ENCODE results near the gene VMAC. TPM values are rescaled to one million over a fixed set of nuclear protein-coding genes. Genes with fewer than 3 reads are reported as not detected.
"Not testable (repeated sequence)": the region's sequence is repeated elsewhere in the genome, so short reads cannot be mapped to it uniquely, and the experiment has no call there.

Gene VMAC
- 1 to 10 TPM; 1.1 to 8.8 (median 2.7) TPM for polyA plus RNA-seq
- long read RNA-seq, donor 1, result 0 reads
- long read RNA-seq, donor 2, partial matches to known transcripts, result 0 of 2 reads
- long read RNA-seq, donor 2, other reads (novel, unspliced or antisense), result 0 of 2 reads
- long read RNA-seq, donor 3, transcript VMAC-201 (2 exons, 2,254 nt), result major isoform, 6 of 6 reads
- long read RNA-seq, donor 3, partial matches to known transcripts, result 0 of 6 reads
- long read RNA-seq, donor 3, other reads (novel, unspliced or antisense), result 0 of 6 reads
- long read RNA-seq, donor 4, result 0 reads
- long read RNA-seq, donor 5, result 0 reads
- long read RNA-seq, donor 6, partial matches to known transcripts, result 0 of 4 reads
- long read RNA-seq, donor 6, other reads (novel, unspliced or antisense), result 0 of 4 reads
- long read RNA-seq, donor 7, partial matches to known transcripts, result 0 of 1 reads
- long read RNA-seq, donor 7, other reads (novel, unspliced or antisense), result 0 of 1 reads
- long read RNA-seq, donor 8, result 0 reads
- long read RNA-seq, donor 9, result 0 reads
- long read RNA-seq, donor 10, transcript VMAC-201 (2 exons, 2,254 nt), result major isoform, 7 of 7 reads
- long read RNA-seq, donor 10, partial matches to known transcripts, result 0 of 7 reads
- long read RNA-seq, donor 10, other reads (novel, unspliced or antisense), result 0 of 7 reads

DNA sequence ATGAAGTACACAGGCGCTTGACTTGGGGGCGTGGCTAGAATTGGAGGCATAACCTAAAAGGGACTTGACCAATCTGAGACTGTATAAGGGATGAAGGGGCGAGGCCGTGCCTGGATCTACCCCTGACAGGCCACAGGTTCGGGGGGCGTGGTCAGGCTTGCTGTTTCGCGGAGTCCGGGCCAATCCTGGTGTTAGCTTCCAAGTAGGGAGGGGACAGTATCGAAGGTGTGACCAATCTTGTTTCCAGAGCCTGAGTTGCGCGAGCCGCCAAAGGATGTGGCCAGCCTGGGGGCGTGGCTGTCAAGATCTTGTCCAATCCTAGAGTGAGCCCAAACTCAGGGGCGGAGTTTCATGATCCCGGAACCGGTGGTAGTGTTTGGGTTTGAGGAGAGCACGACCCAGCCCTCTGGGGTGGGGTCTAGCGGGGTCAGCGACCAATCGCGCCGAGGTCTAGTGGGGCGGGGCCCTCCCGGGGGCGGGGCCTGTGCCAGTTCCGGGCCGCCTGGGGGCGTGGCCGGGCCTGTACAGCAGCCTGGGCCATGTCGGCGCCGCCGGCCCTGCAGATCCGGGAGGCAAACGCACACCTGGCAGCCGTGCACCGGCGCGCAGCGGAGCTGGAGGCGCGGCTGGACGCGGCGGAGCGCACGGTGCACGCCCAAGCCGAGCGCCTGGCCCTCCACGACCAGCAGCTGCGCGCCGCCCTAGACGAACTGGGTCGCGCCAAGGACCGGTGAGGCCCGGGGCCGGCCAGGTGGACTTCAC lies at the start of gene VMAC:
VMAC (plus strand) TSS at position 521 of the 762 bp plus-strand sequence; CDS start at position 540, 19 bp downstream.
- Histone ChIP-seq H3K9me3 (ENCODE audit: control insufficient read depth in 2 of 2, insufficient read depth in 1 of 2, low read depth in 1 of 2, low read length in 1 of 2) (no peaks in the 10 kb centered on the region), H3K4me3 (ENCODE audit: low read depth in 1 of 3, low read length in 3 of 3) (peak within 1 kb of the TSS; percentile 75 to 96 (median 91)), H3K27me3 (ENCODE audit: control insufficient read depth in 3 of 3, insufficient read depth in 3 of 3, low read length in 3 of 3) (no peaks in the 10 kb centered on the region), H3K36me3 (ENCODE audit: control insufficient read depth in 3 of 3, insufficient read depth in 2 of 3, low read depth in 1 of 3, low read length in 3 of 3) (peaks cover 4 to 36% (median 8%) of the 10 kb centered on the region in 3 donors), H3K4me1 (ENCODE audit: control insufficient read depth in 3 of 3, insufficient read depth in 2 of 3, low read depth in 1 of 3, low read length in 2 of 3) (peaks cover 0 to 10% (median 3%) of the 10 kb centered on the region in 3 donors), H3K27ac (ENCODE audit: low read depth in 1 of 3, low read length in 2 of 3) (peak within 1 kb of the TSS; percentile 69 to 95 (median 92))
- WGBS, 3 donors, result 0 to 1% (median 0%) methylated on average over 55 to 61 of the region's 61 CpGs
- DNase-seq, result peak; percentile 100
- FAIRE-seq, result peak; percentile 94

- not testable (repeated sequence) for H3K36me3 ChIP-seq (ENCODE audit: control insufficient read depth in 3 of 3, insufficient read depth in 2 of 3, low read depth in 1 of 3, low read length in 3 of 3); H3K9me3 ChIP-seq (ENCODE audit: control insufficient read depth in 2 of 2, insufficient read depth in 1 of 2, low read depth in 1 of 2, low read length in 1 of 2); H3K27me3 ChIP-seq (ENCODE audit: control insufficient read depth in 3 of 3, insufficient read depth in 3 of 3, low read length in 3 of 3); H3K4me3 ChIP-seq (ENCODE audit: low read depth in 1 of 3, low read length in 3 of 3); DNase-seq; H3K27ac ChIP-seq (ENCODE audit: low read depth in 1 of 3, low read length in 2 of 3); H3K4me1 ChIP-seq (ENCODE audit: control insufficient read depth in 3 of 3, insufficient read depth in 2 of 3, low read depth in 1 of 3, low read length in 2 of 3); FAIRE-seq
- WGBS, 3 donors, result 91 to 95% (median 93%) methylated on average over 9 of the region's 9 CpGs
Measured at GRCh38 chr19:5855151-5855550, 49.5 kb upstream of the VMAC start.

DNA sequence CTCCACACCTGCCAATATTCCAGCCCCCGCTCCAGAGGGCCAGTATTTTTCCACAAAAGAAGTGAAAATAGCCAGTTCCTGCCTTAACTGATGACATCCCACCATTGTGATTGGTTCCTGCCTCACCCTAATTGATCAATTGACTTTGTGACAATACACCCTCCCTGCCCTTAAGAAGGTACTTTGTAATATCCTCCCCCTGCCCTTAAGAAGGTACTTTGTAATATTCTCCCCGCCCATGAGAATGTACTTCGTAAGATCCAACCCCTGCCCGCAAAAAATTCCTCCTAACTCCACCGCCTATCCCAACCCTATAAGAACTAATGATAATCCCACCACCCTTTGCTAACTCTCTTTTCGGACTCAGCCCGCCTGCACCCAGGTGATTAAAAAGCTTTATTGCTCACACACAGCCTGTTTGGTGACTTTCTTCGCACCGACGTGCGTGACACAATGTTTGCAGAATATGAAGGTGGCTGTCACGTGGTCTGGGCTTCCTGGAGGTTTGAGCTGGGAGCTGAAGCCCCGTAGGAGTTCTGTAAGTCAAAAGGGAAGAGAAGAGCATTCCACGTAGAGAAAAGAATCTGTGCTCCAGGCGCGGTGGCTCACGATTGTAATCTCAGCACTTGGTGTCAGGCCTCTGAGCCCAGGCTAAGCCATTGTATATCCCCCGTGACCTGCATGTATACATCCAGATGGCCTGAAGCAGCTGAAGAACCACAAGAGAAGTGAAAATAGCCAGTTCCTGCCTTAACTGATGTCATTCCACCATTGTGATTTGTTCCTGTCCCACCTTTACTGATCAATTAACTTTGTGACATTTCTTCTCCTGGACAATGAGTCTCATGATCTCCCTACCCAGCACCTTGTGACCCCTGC lies 47.2 kb upstream of the VMAC start:
- Histone ChIP-seq H3K27me3 (ENCODE audit: control insufficient read depth in 3 of 3, insufficient read depth in 3 of 3, low read length in 3 of 3) (no peaks in the 10 kb centered on the region), H3K36me3 (ENCODE audit: control insufficient read depth in 3 of 3, insufficient read depth in 2 of 3, low read depth in 1 of 3, low read length in 3 of 3) (no peaks in the 10 kb centered on the region), H3K9me3 (ENCODE audit: control insufficient read depth in 2 of 2, insufficient read depth in 1 of 2, low read depth in 1 of 2, low read length in 1 of 2) (peaks cover 0 to 6% of the 10 kb centered on the region in 2 donors), H3K4me1 (ENCODE audit: control insufficient read depth in 3 of 3, insufficient read depth in 2 of 3, low read depth in 1 of 3, low read length in 2 of 3) (peaks cover 0 to 4% (median 0%) of the 10 kb centered on the region in 3 donors), H3K27ac (ENCODE audit: low read depth in 1 of 3, low read length in 2 of 3) (no peak overlapping the region), H3K4me3 (ENCODE audit: low read depth in 1 of 3, low read length in 3 of 3) (no peak overlapping the region)
- DNase-seq (no peak), FAIRE-seq (no peak)
- WGBS, 3 donors, result 88 to 93% (median 90%) methylated on average over 18 of the region's 18 CpGs

DNA sequence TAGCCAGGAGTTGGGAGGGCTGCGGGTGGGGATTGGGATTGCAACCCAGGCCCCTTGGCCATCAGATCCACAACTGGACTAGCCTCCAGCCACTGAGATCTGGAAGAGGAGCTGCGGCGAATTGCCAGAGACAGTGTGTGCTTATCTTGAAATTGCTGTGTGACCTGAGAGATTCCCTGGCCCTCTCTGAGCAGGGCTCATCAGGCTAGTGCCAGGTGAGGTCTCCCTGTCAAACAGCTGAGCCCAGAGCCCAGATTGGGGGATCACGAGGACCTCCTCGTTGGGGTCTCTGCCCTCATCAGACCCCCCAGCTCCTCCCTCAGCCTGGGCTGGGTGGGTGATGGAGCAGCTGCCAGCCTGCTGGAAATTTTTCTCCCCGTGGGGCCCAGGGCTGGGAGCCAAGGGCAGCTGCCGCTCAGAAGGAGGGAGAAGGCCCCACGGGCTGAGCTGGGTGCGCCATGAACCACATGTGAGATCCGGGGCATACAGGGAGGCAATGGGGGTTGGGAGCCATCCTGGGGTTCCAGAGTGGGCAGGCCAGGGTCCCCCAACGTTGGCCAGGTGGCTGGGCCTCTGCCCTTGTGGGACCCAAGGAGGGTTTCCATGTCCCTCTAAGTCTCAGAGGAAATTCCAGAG lies 41.5 kb upstream of the VMAC start:
- Histone ChIP-seq H3K4me3 (ENCODE audit: low read depth in 1 of 3, low read length in 3 of 3) (no peak overlapping the region), H3K9me3 (ENCODE audit: control insufficient read depth in 2 of 2, insufficient read depth in 1 of 2, low read depth in 1 of 2, low read length in 1 of 2) (no peaks in the 10 kb centered on the region), H3K4me1 (ENCODE audit: control insufficient read depth in 3 of 3, insufficient read depth in 2 of 3, low read depth in 1 of 3, low read length in 2 of 3) (peaks cover 0 to 4% (median 0%) of the 10 kb centered on the region in 3 donors), H3K27me3 (ENCODE audit: control insufficient read depth in 3 of 3, insufficient read depth in 3 of 3, low read length in 3 of 3) (no peaks in the 10 kb centered on the region), H3K27ac (ENCODE audit: low read depth in 1 of 3, low read length in 2 of 3) (no peak overlapping the region), H3K36me3 (ENCODE audit: control insufficient read depth in 3 of 3, insufficient read depth in 2 of 3, low read depth in 1 of 3, low read length in 3 of 3) (no peaks in the 10 kb centered on the region)
- no peak for FAIRE-seq
- no peak for DNase-seq
- 59 to 73% (median 69%) methylated on average over 9 to 11 of the region's 11 CpGs for WGBS, 3 donors

- Histone ChIP-seq H3K4me1 (ENCODE audit: control insufficient read depth in 3 of 3, insufficient read depth in 2 of 3, low read depth in 1 of 3, low read length in 2 of 3) (peaks cover 0 to 4% (median 0%) of the 10 kb centered on the region in 3 donors), H3K4me3 (ENCODE audit: low read depth in 1 of 3, low read length in 3 of 3) (no peak overlapping the region), H3K27ac (ENCODE audit: low read depth in 1 of 3, low read length in 2 of 3) (no peak overlapping the region), H3K9me3 (ENCODE audit: control insufficient read depth in 2 of 2, insufficient read depth in 1 of 2, low read depth in 1 of 2, low read length in 1 of 2) (no peaks in the 10 kb centered on the region), H3K27me3 (ENCODE audit: control insufficient read depth in 3 of 3, insufficient read depth in 3 of 3, low read length in 3 of 3) (no peaks in the 10 kb centered on the region), H3K36me3 (ENCODE audit: control insufficient read depth in 3 of 3, insufficient read depth in 2 of 3, low read depth in 1 of 3, low read length in 3 of 3) (no peaks in the 10 kb centered on the region)
- WGBS, 3 donors, result 82 to 87% (median 84%) methylated on average over 9 of the region's 9 CpGs
- DNase-seq, result no peak
- FAIRE-seq, result no peak
Measured at GRCh38 chr19:5864013-5864720, 40.5 kb upstream of the VMAC start.

DNA sequence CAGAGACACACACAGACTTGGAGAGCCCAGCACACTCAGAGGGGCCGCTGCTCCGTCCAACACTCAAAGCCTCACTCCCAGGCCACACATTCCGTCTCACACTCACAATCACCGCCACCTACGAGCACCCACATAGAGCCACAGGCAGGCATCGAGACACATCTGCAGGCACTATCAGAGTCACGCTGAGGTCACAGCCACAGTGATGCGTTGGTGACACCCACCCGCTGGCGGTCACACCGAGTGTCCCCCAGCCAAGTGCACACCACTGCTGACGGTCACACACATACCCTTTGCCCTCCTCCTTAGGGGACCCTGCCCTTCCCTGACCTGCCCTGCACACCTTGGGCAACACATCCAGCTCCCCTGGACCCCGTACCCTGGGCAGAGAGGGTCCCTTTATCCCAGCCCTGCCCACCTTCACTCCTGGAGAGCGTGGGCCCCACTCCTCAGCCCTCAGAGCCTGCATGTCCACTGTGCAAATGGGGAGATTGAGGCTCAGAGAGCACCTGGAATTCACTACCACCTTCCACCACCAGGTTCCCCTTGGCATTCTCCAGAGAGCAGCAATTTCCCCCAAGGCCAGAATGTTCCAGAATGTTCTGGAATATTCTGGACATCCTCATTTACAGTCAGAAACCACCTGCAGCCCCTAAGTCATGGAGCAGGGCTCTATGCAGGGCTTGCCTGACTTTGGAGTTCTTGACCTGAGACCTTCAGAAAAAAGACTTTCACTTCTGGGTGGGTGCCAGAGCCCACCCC lies 39.8 kb upstream of the VMAC start:
- peaks cover 0 to 4% (median 0%) of the 10 kb centered on the region in 3 donors for H3K4me1 ChIP-seq (ENCODE audit: control insufficient read depth in 3 of 3, insufficient read depth in 2 of 3, low read depth in 1 of 3, low read length in 2 of 3)
- no peaks in the 10 kb centered on the region for H3K36me3 ChIP-seq (ENCODE audit: control insufficient read depth in 3 of 3, insufficient read depth in 2 of 3, low read depth in 1 of 3, low read length in 3 of 3)
- H3K27ac ChIP-seq (ENCODE audit: low read depth in 1 of 3, low read length in 2 of 3), result no peak overlapping the region
- no peaks in the 10 kb centered on the region for H3K27me3 ChIP-seq (ENCODE audit: control insufficient read depth in 3 of 3, insufficient read depth in 3 of 3, low read length in 3 of 3)
- no peak for FAIRE-seq
- no peak overlapping the region for H3K4me3 ChIP-seq (ENCODE audit: low read depth in 1 of 3, low read length in 3 of 3)
- no peaks in the 10 kb centered on the region for H3K9me3 ChIP-seq (ENCODE audit: control insufficient read depth in 2 of 2, insufficient read depth in 1 of 2, low read depth in 1 of 2, low read length in 1 of 2)
- no peak for DNase-seq
- 82 to 86% (median 83%) methylated on average over 14 of the region's 14 CpGs for WGBS, 3 donors

DNA sequence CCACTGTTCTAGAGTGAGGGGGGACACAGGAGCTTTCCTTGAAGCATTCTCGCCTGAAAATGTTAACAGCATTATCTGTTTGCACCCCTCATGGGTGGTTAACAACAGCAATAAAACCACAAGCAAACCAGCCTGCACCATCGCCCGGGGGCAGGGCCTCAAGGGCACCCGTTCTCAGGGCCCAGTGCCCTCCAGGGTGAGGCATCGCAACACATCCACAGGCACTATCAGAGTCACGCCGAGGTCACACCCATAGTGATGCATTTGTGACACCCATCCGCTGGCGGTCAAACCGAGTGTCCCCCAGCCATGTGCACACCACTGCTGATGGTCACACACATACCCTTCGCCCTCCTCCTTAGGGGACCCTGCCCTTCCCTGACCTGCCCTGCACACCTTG lies 38.9 kb upstream of the VMAC start:
- no peaks in the 10 kb centered on the region for H3K9me3 ChIP-seq (ENCODE audit: control insufficient read depth in 2 of 2, insufficient read depth in 1 of 2, low read depth in 1 of 2, low read length in 1 of 2)
- H3K4me3 ChIP-seq (ENCODE audit: low read depth in 1 of 3, low read length in 3 of 3), result no peak overlapping the region
- DNase-seq, result no peak
- peaks cover 0 to 4% (median 0%) of the 10 kb centered on the region in 3 donors for H3K4me1 ChIP-seq (ENCODE audit: control insufficient read depth in 3 of 3, insufficient read depth in 2 of 3, low read depth in 1 of 3, low read length in 2 of 3)
- no peak overlapping the region for H3K27ac ChIP-seq (ENCODE audit: low read depth in 1 of 3, low read length in 2 of 3)
- WGBS, 3 donors, result 66 to 72% (median 67%) methylated on average over 11 of the region's 11 CpGs
- FAIRE-seq, result no peak
- H3K27me3 ChIP-seq (ENCODE audit: control insufficient read depth in 3 of 3, insufficient read depth in 3 of 3, low read length in 3 of 3), result no peaks in the 10 kb centered on the region
- no peaks in the 10 kb centered on the region for H3K36me3 ChIP-seq (ENCODE audit: control insufficient read depth in 3 of 3, insufficient read depth in 2 of 3, low read depth in 1 of 3, low read length in 3 of 3)

Measured in small intestine (tissue), 16 donors.